Tibial nerve (tissue), 4 donors: Measurements from ENCODE around the gene PPP2R3B.

Experiments
- EP300 ChIP-seq, 2 donors: sonication (generic); formaldehyde crosslinking; IDR thresholded peaks; one replicate each; pipeline ENCODE4 v1.6.1; 2017; ENCODE audit warnings: antibody characterized with exemption in 2 of 2, mild to moderate bottlenecking in 1 of 2
- TF ChIP-seq, protein P1 (sequence below), 5 experiments: fragments of 200-600 bp in 3 of 5; fragments of 450-650 bp in 2 of 5; sonication (generic) in 3 of 5; IDR thresholded peaks; one replicate each; pipeline ENCODE4 v1.5.1; 2016 to 2019; ENCODE audit warnings: antibody characterized with exemption in 5 of 5, mild to moderate bottlenecking in 3 of 5, moderate library complexity in 2 of 5

DNA sequence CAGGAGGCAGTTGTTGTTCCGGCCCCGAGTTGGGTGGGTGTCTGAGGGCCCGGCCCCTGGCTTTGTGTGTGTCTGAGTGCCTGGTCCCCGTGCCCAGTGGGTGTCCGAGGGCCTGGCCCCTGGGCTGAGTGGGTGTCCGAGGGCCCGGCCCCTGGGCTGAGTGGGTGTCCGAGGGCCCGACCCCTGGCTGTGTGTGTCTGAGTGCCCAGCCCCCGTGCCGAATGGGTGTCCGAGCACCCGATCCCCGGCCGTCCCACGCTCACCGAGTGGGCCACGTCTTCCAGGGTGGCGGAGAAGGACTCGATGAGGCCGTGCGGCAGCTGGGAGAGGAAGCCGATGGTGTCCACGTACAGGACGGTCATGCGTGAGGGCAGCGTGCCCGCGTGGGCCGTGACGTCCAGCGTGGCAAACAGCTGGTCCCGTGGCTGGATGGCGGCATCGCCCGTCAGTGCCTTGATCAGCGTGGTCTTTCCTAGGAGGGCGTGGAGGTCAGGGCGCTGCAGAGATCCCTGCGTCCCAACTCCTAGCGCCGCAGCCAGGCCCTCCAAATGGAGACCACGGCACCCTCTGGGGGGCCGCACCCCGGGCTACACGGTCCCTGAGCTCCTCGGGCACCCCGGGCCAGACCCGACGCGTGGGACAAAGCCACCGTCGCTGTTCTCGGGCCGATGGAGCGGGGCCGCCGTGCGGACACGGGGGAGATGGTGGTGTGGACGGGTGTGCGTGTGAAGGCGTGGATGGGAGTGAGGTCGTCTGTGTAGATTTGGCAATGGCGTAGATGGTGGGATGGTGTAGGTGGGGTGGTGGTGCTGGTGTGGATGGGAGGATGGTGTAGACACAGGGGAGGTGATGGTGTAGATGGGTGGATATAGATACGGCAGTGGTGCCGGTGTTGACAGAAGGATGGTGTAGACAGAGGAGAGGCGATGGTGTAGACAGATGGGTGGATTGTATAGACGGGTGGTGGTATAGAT lies 75.3 kb downstream of the PPP2R3B start:
- TF ChIP-seq EP300 (IDR thresholded peaks at IDR 0.05), result no peak
- TF ChIP-seq, protein P1, sequence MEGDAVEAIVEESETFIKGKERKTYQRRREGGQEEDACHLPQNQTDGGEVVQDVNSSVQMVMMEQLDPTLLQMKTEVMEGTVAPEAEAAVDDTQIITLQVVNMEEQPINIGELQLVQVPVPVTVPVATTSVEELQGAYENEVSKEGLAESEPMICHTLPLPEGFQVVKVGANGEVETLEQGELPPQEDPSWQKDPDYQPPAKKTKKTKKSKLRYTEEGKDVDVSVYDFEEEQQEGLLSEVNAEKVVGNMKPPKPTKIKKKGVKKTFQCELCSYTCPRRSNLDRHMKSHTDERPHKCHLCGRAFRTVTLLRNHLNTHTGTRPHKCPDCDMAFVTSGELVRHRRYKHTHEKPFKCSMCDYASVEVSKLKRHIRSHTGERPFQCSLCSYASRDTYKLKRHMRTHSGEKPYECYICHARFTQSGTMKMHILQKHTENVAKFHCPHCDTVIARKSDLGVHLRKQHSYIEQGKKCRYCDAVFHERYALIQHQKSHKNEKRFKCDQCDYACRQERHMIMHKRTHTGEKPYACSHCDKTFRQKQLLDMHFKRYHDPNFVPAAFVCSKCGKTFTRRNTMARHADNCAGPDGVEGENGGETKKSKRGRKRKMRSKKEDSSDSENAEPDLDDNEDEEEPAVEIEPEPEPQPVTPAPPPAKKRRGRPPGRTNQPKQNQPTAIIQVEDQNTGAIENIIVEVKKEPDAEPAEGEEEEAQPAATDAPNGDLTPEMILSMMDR (IDR thresholded peaks at IDR 0.05), result no peak
